GM23338 (cell line): ENCODE data around the gene TCF7L1. TPM values are rescaled to one million over a fixed set of nuclear protein-coding genes. Genes with fewer than 3 reads are reported as not detected.
A peak's percentile ranks its signal among the peaks of the same experiment; 100 is the strongest.

Source experiments
- ATAC-seq: fragments of 200-7000 bp; cut with Tn5 transposase; 3 replicates; pipeline ENCODE4 v1.9.1; 2020
- DNase-seq: peaks from one replicate; pipeline ENCODE4 v3.0.0-alpha.2; 2015; ENCODE audit warnings: low spot score
- H2AFZ ChIP-seq: fragments of 200-600 bp; sonication (generic); 2 replicates; pipeline ENCODE4 v1.8.0; 2016; ENCODE audit warnings: antibody characterized with exemption, mild to moderate bottlenecking, moderate library complexity
- H3F3A ChIP-seq: fragments of 200-600 bp; sonication (generic); replicated peaks from 2 replicates; pipeline ENCODE4 v1.8.0; 2017; ENCODE audit warnings: antibody characterized with exemption, mixed run types, low read depth
- H3K27ac ChIP-seq: fragments of 200-600 bp; sonication (generic); 2 replicates; pipeline ENCODE4 v1.6.1; 2016; ENCODE audit warnings: low read depth
- H3K27me3 ChIP-seq: fragments of 200-600 bp; sonication (generic); 2 replicates; pipeline ENCODE4 v1.8.0; 2016; ENCODE audit warnings: mild to moderate bottlenecking, mixed run types, moderate library complexity; ENCODE audit not compliant: insufficient read depth
- H3K36me3 ChIP-seq: fragments of 200-600 bp; sonication (generic); 2 replicates; pipeline ENCODE4 v1.8.0; 2016; ENCODE audit warnings: mild to moderate bottlenecking; ENCODE audit not compliant: insufficient read depth
- H3K4me1 ChIP-seq: fragments of 200-600 bp; sonication (generic); 2 replicates; pipeline ENCODE4 v1.8.0; 2016; ENCODE audit warnings: mild to moderate bottlenecking, moderate library complexity; ENCODE audit not compliant: insufficient read depth
- H3K4me2 ChIP-seq: fragments of 200-600 bp; sonication (generic); 2 replicates; pipeline ENCODE4 v1.7.1; 2017; ENCODE audit warnings: mixed run types
- H3K4me3 ChIP-seq: fragments of 200-600 bp; sonication (generic); 2 replicates; pipeline ENCODE4 v1.6.1; 2016; ENCODE audit warnings: mixed run types
- H3K79me2 ChIP-seq: fragments of 200-600 bp; sonication (generic); replicated peaks from 2 replicates; pipeline ENCODE4 v1.8.0; 2017; ENCODE audit warnings: mild to moderate bottlenecking; ENCODE audit not compliant: insufficient read depth
- H3K9me2 ChIP-seq: fragments of 200-600 bp; sonication (generic); 2 replicates; pipeline ENCODE4 v1.8.0; 2017; ENCODE audit not compliant: insufficient read depth
- H4K20me1 ChIP-seq: fragments of 200-600 bp; sonication (generic); replicated peaks from 2 replicates; pipeline ENCODE4 v1.8.0; 2017; ENCODE audit warnings: mild to moderate bottlenecking; ENCODE audit not compliant: insufficient read depth
- H3K27ac Mint-ChIP-seq: 2 replicates; pipeline ENCODE4 v1.8.0; 2020; ENCODE audit warnings: inconsistent platforms, mild to moderate bottlenecking, moderate library complexity, mixed read lengths
- H3K27me3 Mint-ChIP-seq: 3 replicates; pipeline ENCODE4 v1.8.0; 2022; ENCODE audit warnings: low read depth, mild to moderate bottlenecking, moderate library complexity, mixed read lengths, inconsistent platforms; ENCODE audit not compliant: insufficient read depth, poor library complexity
- H3K36me3 Mint-ChIP-seq: 3 replicates; pipeline ENCODE4 v1.8.0; 2021; ENCODE audit warnings: low read depth, mild to moderate bottlenecking, inconsistent platforms, moderate library complexity, mixed read lengths
- H3K4me1 Mint-ChIP-seq: 3 replicates; pipeline ENCODE4 v1.8.0; 2020; ENCODE audit warnings: mild to moderate bottlenecking, inconsistent platforms, mixed read lengths
- H3K4me3 Mint-ChIP-seq: 3 replicates; pipeline ENCODE4 v1.8.0; 2021; ENCODE audit warnings: moderate library complexity, mild to moderate bottlenecking, inconsistent platforms, mixed read lengths
- H3K9me3 Mint-ChIP-seq: 3 replicates; pipeline ENCODE4 v1.8.0; 2020; ENCODE audit warnings: moderate library complexity, mild to moderate bottlenecking, inconsistent platforms, mixed read lengths
- CTCF ChIP-seq, 2 experiments: fragments of 200-600 bp in 1 of 2; sonication (generic) in 1 of 2; conservative IDR thresholded peaks; 2 replicates each; pipeline versions ENCODE4 v1.5.1 to v1.6.1; 2016 to 2017; ENCODE audit warnings: antibody characterized with exemption in 2 of 2, low read depth in 2 of 2, mild to moderate bottlenecking in 2 of 2, moderate library complexity in 1 of 2
- EZH2 ChIP-seq: fragments of 200-600 bp; sonication (generic); IDR thresholded peaks from one replicate; pipeline ENCODE4 v1.8.0; 2017; ENCODE audit warnings: antibody characterized with exemption, mild to moderate bottlenecking, low read depth; ENCODE audit not compliant: unreplicated experiment
- EZH2phosphoT487 ChIP-seq: fragments of 200-600 bp; sonication (generic); IDR thresholded peaks from one replicate; pipeline ENCODE4 v1.8.1; 2018; ENCODE audit warnings: antibody characterized with exemption; ENCODE audit not compliant: unreplicated experiment
- JUNB ChIP-seq: IDR thresholded peaks from one replicate; pipeline ENCODE4 v1.6.1; 2016; ENCODE audit warnings: antibody characterized with exemption; ENCODE audit not compliant: unreplicated experiment
- NANOG ChIP-seq: IDR thresholded peaks from 2 replicates; pipeline ENCODE4 v1.6.1; 2016; ENCODE audit warnings: antibody characterized with exemption, borderline replicate concordance
- POLR2AphosphoS5 ChIP-seq: IDR thresholded peaks from 2 replicates; pipeline ENCODE4 v1.6.1; 2016; ENCODE audit warnings: antibody characterized with exemption, low read depth
- STAT1 ChIP-seq: IDR thresholded peaks from one replicate; pipeline ENCODE4 v1.6.1; 2016; ENCODE audit warnings: antibody characterized with exemption; ENCODE audit not compliant: unreplicated experiment
- ZNF114 ChIP-seq: fragments of 250-450 bp; sonication (Bioruptor Pico); IDR thresholded peaks from 2 replicates; pipeline ENCODE4 v1.5.0; 2020; ENCODE audit warnings: mild to moderate bottlenecking, moderate library complexity
- ZNF331 ChIP-seq: fragments of 250-450 bp; sonication (Bioruptor Pico); IDR thresholded peaks from 2 replicates; pipeline ENCODE4 v1.5.0; 2020; ENCODE audit warnings: low read depth, mild to moderate bottlenecking, moderate library complexity
- polyA plus RNA-seq: library from polyadenylated mRNA; unstranded; fragments of >200 nt; fragmentation: Nextera tagmentation; extraction: Ambion mirVana; gene quantifications from 2 replicates; pipeline ENCODE4 v1.2.1, GENCODE V29; 2016
- total RNA-seq: library from RNA; depleted of rRNA; stranded (reverse); fragments of >200 nt; shearing (Covaris generic); gene quantifications from 2 replicates; pipeline ENCODE4 v1.2.3, GENCODE V29; 2014
- TF ChIP-seq, protein P1 (sequence below): IDR thresholded peaks from one replicate; pipeline ENCODE4 v1.6.1; 2018; ENCODE audit warnings: antibody characterized with exemption; ENCODE audit not compliant: unreplicated experiment
- TF ChIP-seq, protein P2 (sequence below): IDR thresholded peaks from 2 replicates; pipeline ENCODE4 v1.6.1; 2016; ENCODE audit warnings: antibody characterized with exemption

Gene TCF7L1
- total and polyA plus RNA-seq, 2 experiments from 2014 or later = 47.3 to 101 TPM

- H3K27ac ChIP-seq = no peak overlapping the region
- peak overlapping the region; percentile 91 for H3K4me3 Mint-ChIP-seq
- peaks cover 40% of the 10 kb centered on the region for H3K4me1 Mint-ChIP-seq
- H3F3A ChIP-seq = no peaks in the 10 kb centered on the region
- no peak overlapping the region for H3K27ac Mint-ChIP-seq
- TF ChIP-seq ZNF114 (no peak), ZNF331 (CRISPR knock-in tag) (no peak), CTCF (conservative IDR thresholded peaks at IDR 0.05; ENCODE audit: low read depth in 2 of 2) (no peak), NANOG (no peak), EZH2 (no peak), JUNB (no peak), EZH2phosphoT487 (no peak), STAT1 (no peak), POLR2AphosphoS5 (no peak)
- TF ChIP-seq, protein P1, sequence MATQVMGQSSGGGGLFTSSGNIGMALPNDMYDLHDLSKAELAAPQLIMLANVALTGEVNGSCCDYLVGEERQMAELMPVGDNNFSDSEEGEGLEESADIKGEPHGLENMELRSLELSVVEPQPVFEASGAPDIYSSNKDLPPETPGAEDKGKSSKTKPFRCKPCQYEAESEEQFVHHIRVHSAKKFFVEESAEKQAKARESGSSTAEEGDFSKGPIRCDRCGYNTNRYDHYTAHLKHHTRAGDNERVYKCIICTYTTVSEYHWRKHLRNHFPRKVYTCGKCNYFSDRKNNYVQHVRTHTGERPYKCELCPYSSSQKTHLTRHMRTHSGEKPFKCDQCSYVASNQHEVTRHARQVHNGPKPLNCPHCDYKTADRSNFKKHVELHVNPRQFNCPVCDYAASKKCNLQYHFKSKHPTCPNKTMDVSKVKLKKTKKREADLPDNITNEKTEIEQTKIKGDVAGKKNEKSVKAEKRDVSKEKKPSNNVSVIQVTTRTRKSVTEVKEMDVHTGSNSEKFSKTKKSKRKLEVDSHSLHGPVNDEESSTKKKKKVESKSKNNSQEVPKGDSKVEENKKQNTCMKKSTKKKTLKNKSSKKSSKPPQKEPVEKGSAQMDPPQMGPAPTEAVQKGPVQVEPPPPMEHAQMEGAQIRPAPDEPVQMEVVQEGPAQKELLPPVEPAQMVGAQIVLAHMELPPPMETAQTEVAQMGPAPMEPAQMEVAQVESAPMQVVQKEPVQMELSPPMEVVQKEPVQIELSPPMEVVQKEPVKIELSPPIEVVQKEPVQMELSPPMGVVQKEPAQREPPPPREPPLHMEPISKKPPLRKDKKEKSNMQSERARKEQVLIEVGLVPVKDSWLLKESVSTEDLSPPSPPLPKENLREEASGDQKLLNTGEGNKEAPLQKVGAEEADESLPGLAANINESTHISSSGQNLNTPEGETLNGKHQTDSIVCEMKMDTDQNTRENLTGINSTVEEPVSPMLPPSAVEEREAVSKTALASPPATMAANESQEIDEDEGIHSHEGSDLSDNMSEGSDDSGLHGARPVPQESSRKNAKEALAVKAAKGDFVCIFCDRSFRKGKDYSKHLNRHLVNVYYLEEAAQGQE = no peak
- TF ChIP-seq, protein P2, sequence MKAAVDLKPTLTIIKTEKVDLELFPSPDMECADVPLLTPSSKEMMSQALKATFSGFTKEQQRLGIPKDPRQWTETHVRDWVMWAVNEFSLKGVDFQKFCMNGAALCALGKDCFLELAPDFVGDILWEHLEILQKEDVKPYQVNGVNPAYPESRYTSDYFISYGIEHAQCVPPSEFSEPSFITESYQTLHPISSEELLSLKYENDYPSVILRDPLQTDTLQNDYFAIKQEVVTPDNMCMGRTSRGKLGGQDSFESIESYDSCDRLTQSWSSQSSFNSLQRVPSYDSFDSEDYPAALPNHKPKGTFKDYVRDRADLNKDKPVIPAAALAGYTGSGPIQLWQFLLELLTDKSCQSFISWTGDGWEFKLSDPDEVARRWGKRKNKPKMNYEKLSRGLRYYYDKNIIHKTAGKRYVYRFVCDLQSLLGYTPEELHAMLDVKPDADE = no peak
- H3K9me3 Mint-ChIP-seq = no peaks in the 10 kb centered on the region; the same call in 2 of the 3 replicates
- H2AFZ ChIP-seq = no peak overlapping the region
- peaks cover 34% of the 10 kb centered on the region for H3K4me1 ChIP-seq
- no peaks in the 10 kb centered on the region for H3K27me3 ChIP-seq
- H3K36me3 ChIP-seq = peaks cover 34% of the 10 kb centered on the region
- peak overlapping the region; percentile 84 for H3K4me2 ChIP-seq
- peaks cover 40% of the 10 kb centered on the region for H3K79me2 ChIP-seq
- H3K27me3 Mint-ChIP-seq = peaks cover 9% of the 10 kb centered on the region
- ATAC-seq = peak; percentile 4; the same call in 1 of the 3 replicates
- no peak for DNase-seq
- H3K4me3 ChIP-seq = peak overlapping the region; percentile 98
- no peaks in the 10 kb centered on the region for H3K9me2 ChIP-seq
- peaks cover 59% of the 10 kb centered on the region for H3K36me3 Mint-ChIP-seq
- H4K20me1 ChIP-seq = peaks cover 29% of the 10 kb centered on the region
Observed at GRCh38 chr2:85326406-85327159, 193.4 kb downstream of the TCF7L1 start.
